Measurements from ENCODE around the gene EPO.

EPO gene

DNA sequence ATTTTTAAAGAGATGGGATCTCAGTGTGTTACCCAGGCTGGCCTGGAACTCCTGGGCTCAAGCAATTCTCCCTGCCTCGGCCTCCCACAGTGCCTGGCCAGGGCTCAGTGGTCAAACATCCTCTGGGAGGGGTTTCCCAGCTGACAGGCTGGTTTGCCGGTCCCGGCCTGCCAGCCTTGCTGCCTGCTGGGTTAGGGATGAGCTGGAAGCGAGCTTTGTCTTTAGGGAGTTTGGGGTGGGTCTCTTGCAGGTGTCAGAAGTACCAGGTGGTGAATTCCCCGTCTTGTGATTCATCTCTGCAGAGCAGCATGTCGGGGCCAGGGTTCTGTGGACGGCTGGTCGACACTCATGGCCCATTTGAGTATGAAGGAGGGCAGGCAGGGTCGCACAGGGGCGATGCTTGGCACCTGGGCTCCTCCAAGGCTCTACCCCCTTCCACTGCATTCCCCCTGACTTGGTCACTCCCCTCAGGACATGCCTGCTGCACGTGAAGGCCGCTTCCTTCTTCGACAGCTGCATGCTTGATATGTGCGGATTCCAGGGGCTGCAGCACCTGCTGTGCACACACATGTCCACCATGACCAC lies 43.4 kb downstream of the EPO start:
- TF ChIP-seq NFIC (IDR thresholded peaks at IDR 0.05) (no peak), REST (IDR thresholded peaks at IDR 0.05; ENCODE audit: low read depth) (no peak), TAF1 (IDR thresholded peaks at IDR 0.05; ENCODE audit: low read depth) (no peak), RAD21 (IDR thresholded peaks at IDR 0.05; ENCODE audit: low read depth) (no peak), YY1 (IDR thresholded peaks at IDR 0.05; ENCODE audit: low read depth) (no peak), CEBPB (IDR thresholded peaks at IDR 0.05) (no peak), TCF12 (IDR thresholded peaks at IDR 0.05; ENCODE audit: low read depth) (no peak), MAX (IDR thresholded peaks at IDR 0.05) (no peak)

DNA sequence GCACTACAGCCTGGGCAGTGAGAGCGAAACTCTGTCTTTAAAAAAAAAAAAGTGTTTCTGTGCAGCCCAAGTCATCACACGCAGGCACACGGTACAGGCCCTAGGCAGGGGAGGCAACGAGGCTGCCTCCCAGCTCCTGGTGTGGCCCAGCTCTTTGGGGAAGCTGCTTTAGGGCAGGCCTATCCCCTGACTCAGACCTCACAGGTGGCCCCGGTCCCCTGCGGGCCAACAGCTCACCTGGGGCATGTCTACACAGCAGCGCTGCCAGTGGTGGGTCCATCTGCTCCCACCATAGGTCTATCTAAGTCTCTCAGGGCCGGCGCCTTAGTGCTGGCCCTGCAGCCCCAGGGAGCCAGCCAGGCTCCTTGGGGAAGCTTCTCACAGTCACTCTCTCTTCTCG lies 44.6 kb downstream of the EPO start:
- no peak for TF ChIP-seq TEAD4 (IDR thresholded peaks at IDR 0.05)
- no peak for TF ChIP-seq ZBTB7A (IDR thresholded peaks at IDR 0.05; ENCODE audit: low read depth)
- no peak for TF ChIP-seq YY1 (IDR thresholded peaks at IDR 0.05; ENCODE audit: low read depth)
- TF ChIP-seq NFIC (IDR thresholded peaks at IDR 0.05) = no peak
- TF ChIP-seq, protein P1, sequence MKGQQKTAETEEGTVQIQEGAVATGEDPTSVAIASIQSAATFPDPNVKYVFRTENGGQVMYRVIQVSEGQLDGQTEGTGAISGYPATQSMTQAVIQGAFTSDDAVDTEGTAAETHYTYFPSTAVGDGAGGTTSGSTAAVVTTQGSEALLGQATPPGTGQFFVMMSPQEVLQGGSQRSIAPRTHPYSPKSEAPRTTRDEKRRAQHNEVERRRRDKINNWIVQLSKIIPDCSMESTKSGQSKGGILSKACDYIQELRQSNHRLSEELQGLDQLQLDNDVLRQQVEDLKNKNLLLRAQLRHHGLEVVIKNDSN (IDR thresholded peaks at IDR 0.05) = no peak
- no peak for TF ChIP-seq EP300 (IDR thresholded peaks at IDR 0.05; ENCODE audit: borderline replicate concordance)
- no peak for TF ChIP-seq MAX (IDR thresholded peaks at IDR 0.05)
- TF ChIP-seq FOXM1 (IDR thresholded peaks at IDR 0.05; ENCODE audit: borderline replicate concordance, low read depth) = no peak
- TF ChIP-seq CEBPB (IDR thresholded peaks at IDR 0.05) = no peak
- TF ChIP-seq EGR1 (IDR thresholded peaks at IDR 0.05) = no peak
- no peak for TF ChIP-seq TAF1 (IDR thresholded peaks at IDR 0.05; ENCODE audit: low read depth)
- TF ChIP-seq RAD21 (IDR thresholded peaks at IDR 0.05; ENCODE audit: low read depth) = no peak
- no peak for TF ChIP-seq TCF12 (IDR thresholded peaks at IDR 0.05; ENCODE audit: low read depth)
- TF ChIP-seq CREB1 (IDR thresholded peaks at IDR 0.05; ENCODE audit: low read depth) = no peak
- TF ChIP-seq REST (IDR thresholded peaks at IDR 0.05; ENCODE audit: low read depth) = no peak

GRCh38 chr7:100765250-100765649 lies 45.0 kb downstream of the EPO start:
- TF ChIP-seq, protein P1 (IDR thresholded peaks at IDR 0.05) = no peak
- TF ChIP-seq EP300 (IDR thresholded peaks at IDR 0.05; ENCODE audit: borderline replicate concordance) (no peak), YY1 (IDR thresholded peaks at IDR 0.05; ENCODE audit: low read depth) (no peak), TAF1 (IDR thresholded peaks at IDR 0.05; ENCODE audit: low read depth) (no peak), EGR1 (IDR thresholded peaks at IDR 0.05) (no peak), MAX (IDR thresholded peaks at IDR 0.05) (no peak)

GRCh38 chr7:100768784-100769183 lies 48.5 kb downstream of the EPO start:
- no peak for TF ChIP-seq EGR1 (IDR thresholded peaks at IDR 0.05)
- TF ChIP-seq TCF12 (IDR thresholded peaks at IDR 0.05; ENCODE audit: low read depth) = no peak
- TF ChIP-seq, protein P1 (IDR thresholded peaks at IDR 0.05) = no peak
- no peak for TF ChIP-seq MAX (IDR thresholded peaks at IDR 0.05)
- no peak for TF ChIP-seq REST (IDR thresholded peaks at IDR 0.05; ENCODE audit: low read depth)
- TF ChIP-seq CREB1 (IDR thresholded peaks at IDR 0.05; ENCODE audit: low read depth) = no peak
- TF ChIP-seq TEAD4 (IDR thresholded peaks at IDR 0.05) = no peak
- no peak for TF ChIP-seq NFIC (IDR thresholded peaks at IDR 0.05)
- TF ChIP-seq FOXM1 (IDR thresholded peaks at IDR 0.05; ENCODE audit: borderline replicate concordance, low read depth) = no peak
- TF ChIP-seq TAF1 (IDR thresholded peaks at IDR 0.05; ENCODE audit: low read depth) = no peak
- no peak for TF ChIP-seq YY1 (IDR thresholded peaks at IDR 0.05; ENCODE audit: low read depth)
- TF ChIP-seq RAD21 (IDR thresholded peaks at IDR 0.05; ENCODE audit: low read depth) = no peak
